Stimulated activated CD8-positive, alpha-beta memory T cell treated with anti-CD3 and anti-CD28 coated beads, Interleukin-2, amount 100 ng/mL, for 1 hour (primary cell): ENCODE data around the gene ABCG2.

Experiments
- DNase-seq, 2 donors: peaks; one replicate each; pipeline ENCODE4 v3.0.0-alpha.2; 2020; ENCODE audit warnings: low read depth in 2 of 2

The ABCG2 gene

GRCh38 chr4:88064410-88064809, 94.0 kb downstream of the ABCG2 start:
- DNase-seq: no peak

- DNase-seq: no peak
Measured at GRCh38 chr4:88063634-88064296, 94.7 kb downstream of the ABCG2 start.

GRCh38 chr4:88062843-88063242, 95.6 kb downstream of the ABCG2 start:
- no peak for DNase-seq

- DNase-seq: no peak
Measured at GRCh38 chr4:88062311-88062710, 96.1 kb downstream of the ABCG2 start.

- DNase-seq: no peak
Measured at GRCh38 chr4:88060431-88060830, 98.0 kb downstream of the ABCG2 start.

GRCh38 chr4:88059766-88060165, 98.7 kb downstream of the ABCG2 start:
- DNase-seq: no peak

DNA sequence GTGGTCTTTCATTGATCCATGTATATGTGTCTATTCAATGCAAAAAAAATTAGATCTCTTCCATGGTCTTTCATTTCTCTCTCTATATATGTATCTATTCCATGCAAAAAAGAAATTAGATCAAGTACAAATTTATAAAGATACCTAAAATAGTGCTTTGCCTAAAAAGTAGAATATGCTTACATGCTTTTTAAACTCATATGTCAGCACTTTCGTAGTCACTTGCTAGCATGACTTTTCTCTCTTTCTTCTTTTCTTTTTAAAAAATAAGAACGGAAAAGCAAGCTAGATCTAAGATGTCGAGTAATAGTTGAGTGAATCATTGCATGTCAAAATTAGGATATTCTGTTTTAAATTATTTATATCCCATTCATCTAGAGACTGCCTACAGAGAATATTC, 100.1 kb downstream of the ABCG2 start:
- DNase-seq: no peak

DNA sequence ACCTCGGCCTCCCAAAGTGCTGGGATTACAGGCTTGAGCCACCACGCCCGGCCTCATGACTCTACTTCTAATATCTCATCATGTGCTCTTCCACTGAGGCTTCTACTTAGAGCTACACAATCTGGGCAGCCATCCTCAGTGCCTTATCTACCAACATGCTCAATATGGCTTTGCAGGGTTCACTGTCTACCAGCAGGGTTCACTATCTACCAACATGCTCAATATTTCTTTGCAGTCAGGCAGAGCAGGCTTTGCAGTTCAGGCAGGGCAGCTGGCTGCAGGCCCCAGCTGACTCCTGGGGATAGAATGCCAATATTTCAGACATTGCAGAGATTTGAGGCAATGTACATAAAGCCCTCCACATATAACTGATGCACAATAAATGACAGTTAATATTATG, 103.5 kb downstream of the ABCG2 start:
- DNase-seq: no peak

DNA sequence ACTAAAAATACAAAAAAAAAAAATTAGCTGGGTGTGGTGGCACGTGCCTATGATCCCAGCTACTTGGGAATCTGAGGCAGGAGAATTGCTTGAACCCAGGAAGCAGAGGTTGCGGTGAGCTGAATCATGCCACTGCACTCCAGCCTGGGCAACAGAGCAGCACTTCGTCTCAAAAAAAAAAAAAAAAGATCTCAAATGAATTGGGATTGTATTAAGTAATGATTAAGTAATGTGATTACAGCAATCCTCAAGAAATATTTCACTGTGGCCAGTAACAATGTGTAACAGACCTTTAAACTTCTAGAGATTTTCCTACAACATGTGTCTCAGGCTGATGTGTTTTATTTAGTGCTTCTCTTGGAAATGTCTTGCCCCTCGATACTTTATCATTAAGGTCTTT, 104.2 kb downstream of the ABCG2 start:
- DNase-seq: no peak

GRCh38 chr4:88045021-88045420, 113.4 kb downstream of the ABCG2 start:
- no peak for DNase-seq

DNA sequence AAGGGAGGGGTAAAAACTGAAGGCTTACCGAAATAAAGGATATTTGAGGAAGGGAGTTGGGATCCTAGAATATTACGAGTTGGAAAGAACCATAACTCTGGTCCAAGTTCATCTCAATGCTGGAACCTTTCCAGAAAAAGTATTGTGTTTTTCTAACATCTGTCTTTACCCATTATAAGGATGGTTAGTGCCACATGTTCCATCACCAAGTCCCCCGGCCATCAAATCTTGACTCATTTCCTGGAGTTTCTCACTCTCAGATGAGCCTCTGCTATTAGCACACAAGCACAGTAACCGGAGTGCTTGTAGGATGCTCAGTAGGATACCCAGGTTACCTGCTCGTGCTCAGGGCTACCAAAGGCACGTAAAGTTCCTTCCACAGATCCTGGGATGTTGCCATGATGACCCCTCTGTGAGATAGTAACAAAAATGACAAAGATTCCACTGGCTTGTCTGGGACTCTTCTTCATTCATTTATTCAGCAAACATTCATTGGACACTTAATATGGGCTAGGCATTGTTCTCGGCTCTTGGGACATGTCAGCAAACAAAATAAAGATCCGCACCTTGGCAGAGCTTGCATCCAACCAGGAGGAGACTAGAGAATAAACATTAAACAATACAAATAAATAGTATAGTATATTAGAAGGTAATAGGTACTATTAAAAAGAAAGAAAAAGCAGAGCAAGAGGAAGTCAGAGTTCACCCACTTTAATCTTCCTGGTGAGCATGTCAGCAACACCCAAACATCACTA, 114.7 kb downstream of the ABCG2 start:
- no peak for DNase-seq

DNA sequence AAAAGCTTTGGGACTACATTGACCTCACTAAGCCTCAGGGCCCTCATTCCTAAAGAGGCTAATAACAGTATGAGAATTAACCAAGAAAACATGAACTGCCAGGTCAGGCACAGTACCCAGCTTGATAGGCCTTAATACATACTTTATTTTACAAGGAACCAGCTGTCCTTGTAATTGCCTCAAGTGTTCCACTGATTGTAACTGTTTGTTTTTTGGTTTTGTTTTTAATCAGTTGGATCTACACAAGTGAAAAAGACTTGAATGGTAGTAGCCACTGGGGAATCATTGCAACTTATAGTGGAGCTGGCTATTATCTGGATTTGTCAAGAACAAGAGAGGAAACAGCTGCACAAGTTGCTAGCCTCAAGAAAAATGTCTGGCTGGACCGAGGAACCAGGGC, 115.4 kb downstream of the ABCG2 start:
- DNase-seq: no peak

DNA sequence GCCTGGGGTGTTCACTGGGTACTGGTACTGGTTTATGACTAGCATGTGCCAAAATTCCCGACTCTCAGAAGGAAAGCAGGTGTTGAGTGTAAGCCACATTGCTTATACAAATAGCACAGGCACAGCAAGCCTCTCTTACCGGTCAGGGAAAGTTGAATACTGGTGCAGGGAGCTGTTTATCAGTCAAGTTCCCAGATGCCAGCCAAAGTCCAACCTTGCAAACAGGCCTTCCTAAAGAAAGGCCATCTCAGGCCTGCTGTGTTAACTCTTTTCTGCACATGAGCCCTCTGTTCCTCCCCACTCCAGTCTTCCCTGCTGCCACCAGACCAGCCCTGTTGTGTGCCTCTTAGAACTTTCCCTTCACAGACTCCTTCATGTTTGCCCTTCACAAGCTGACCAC, 116.8 kb downstream of the ABCG2 start:
- DNase-seq: no peak

GRCh38 chr4:88040707-88041106, 117.7 kb downstream of the ABCG2 start:
- DNase-seq: no peak
